Activated B cell treated with CpG ODN at 0.5 μM for 24 hours (primary cell): ENCODE results near the gene SHC3. TPM values are rescaled to one million over a fixed set of nuclear protein-coding genes. Genes with fewer than 3 reads are reported as not detected.

Experiments
- ATAC-seq: fragments of 200-7000 bp; cut with Tn5 transposase; one replicate; pipeline ENCODE4 v1.10.0; 2021; ENCODE audit warnings: low read depth, mild to moderate bottlenecking, moderate library complexity
- CTCF ChIA-PET: fragments of 350-600 bp; sonication (Branson Sonifier 250); formaldehyde crosslinking; loops from one replicate; lab custom pipeline; 2021; ENCODE audit warnings: antibody characterized with exemption; lab: Charles Lee
- POLR2A ChIA-PET: fragments of 350-600 bp; sonication (Branson Sonifier 250); formaldehyde crosslinking; loops from one replicate; lab custom pipeline; 2021; ENCODE audit warnings: antibody characterized with exemption; lab: Charles Lee
- DNase-seq: peaks from one replicate; pipeline ENCODE4 v3.0.0; 2022
- H3K27ac Mint-ChIP-seq: one replicate; pipeline ENCODE4 v1.8.0; 2020; ENCODE audit warnings: mixed read lengths
- H3K27me3 Mint-ChIP-seq: one replicate; pipeline ENCODE4 v1.8.0; 2021; ENCODE audit warnings: mixed read lengths
- H3K36me3 Mint-ChIP-seq: one replicate; pipeline ENCODE4 v1.8.0; 2021; ENCODE audit warnings: low read depth, mixed read lengths
- H3K4me1 Mint-ChIP-seq: one replicate; pipeline ENCODE4 v1.8.0; 2021; ENCODE audit warnings: mixed read lengths
- H3K4me3 Mint-ChIP-seq: one replicate; pipeline ENCODE4 v1.8.0; 2020; ENCODE audit warnings: mild to moderate bottlenecking, mixed read lengths
- H3K9me3 Mint-ChIP-seq: one replicate; pipeline ENCODE4 v1.8.0; 2020; ENCODE audit warnings: mixed read lengths
- CTCF ChIP-seq: fragments of 200-600 bp; IDR thresholded peaks from one replicate; pipeline ENCODE4 v1.8.0; 2022; ENCODE audit warnings: antibody characterized with exemption, mild to moderate bottlenecking
- intact Hi-C: fragments of 100-400 bp; cut with micrococcal nuclease; formaldehyde crosslinking; loops from one replicate; pipeline ENCODE4 v1.15.1; 2024
- total RNA-seq: library from RNA; stranded (reverse); gene quantifications from 2 replicates; pipeline ENCODE4 v1.2.3, GENCODE V29; 2022

The SHC3 gene
- total RNA-seq, 1 donor from 2014 or later, result not detected

- TF ChIP-seq CTCF, result no peak
- no peak overlapping the region for H3K4me3 Mint-ChIP-seq
- H3K27me3 Mint-ChIP-seq, result peaks cover 12% of the 10 kb centered on the region
- no peaks in the 10 kb centered on the region for H3K4me1 Mint-ChIP-seq
- H3K9me3 Mint-ChIP-seq, result no peaks in the 10 kb centered on the region
- ChIA-PET CTCF (no interaction called here), POLR2A (no interaction called here)
- no peak for ATAC-seq
- H3K27ac Mint-ChIP-seq, result no peak overlapping the region
- intact Hi-C loops, result no loop called here
- H3K36me3 Mint-ChIP-seq, result no peaks in the 10 kb centered on the region
- no peak for DNase-seq
These were observed 166.2 kb downstream of the SHC3 start for GRCh38 chr9:89012294-89013042.

- H3K9me3 Mint-ChIP-seq, result no peaks in the 10 kb centered on the region
- H3K27me3 Mint-ChIP-seq, result peaks cover 12% of the 10 kb centered on the region
- ATAC-seq (no peak), DNase-seq (no peak)
- no peaks in the 10 kb centered on the region for H3K4me1 Mint-ChIP-seq
- intact Hi-C loops, result no loop called here
- POLR2A ChIA-PET, result no interaction called here
- no peak overlapping the region for H3K27ac Mint-ChIP-seq
- no peak overlapping the region for H3K4me3 Mint-ChIP-seq
- no peaks in the 10 kb centered on the region for H3K36me3 Mint-ChIP-seq
- no peak for TF ChIP-seq CTCF
- CTCF ChIA-PET, result no interaction called here
These were observed 166.9 kb downstream of the SHC3 start for GRCh38 chr9:89011683-89012082.

GRCh38 chr9:89010526-89011111 is 168.0 kb downstream of the SHC3 start:
- Mint-ChIP-seq H3K27me3 (peaks cover 12% of the 10 kb centered on the region), H3K36me3 (no peaks in the 10 kb centered on the region), H3K9me3 (no peaks in the 10 kb centered on the region), H3K4me1 (no peaks in the 10 kb centered on the region), H3K4me3 (no peak overlapping the region), H3K27ac (no peak overlapping the region)
- ChIA-PET POLR2A (no interaction called here), CTCF (interaction anchor here (1.7 kb wide), 1 partner anchor 10 kb away, joined by 4 read pairs; no protein-coding TSS in a partner anchor)
- DNase-seq (no peak), ATAC-seq (no peak)
- no peak for TF ChIP-seq CTCF
- intact Hi-C loops, result no loop called here

GRCh38 chr9:89010056-89010455 is 168.6 kb downstream of the SHC3 start:
- Mint-ChIP-seq H3K9me3 (no peaks in the 10 kb centered on the region), H3K36me3 (no peaks in the 10 kb centered on the region), H3K27ac (no peak overlapping the region), H3K27me3 (peaks cover 9% of the 10 kb centered on the region), H3K4me3 (no peak overlapping the region), H3K4me1 (no peaks in the 10 kb centered on the region)
- ATAC-seq (no peak), DNase-seq (no peak)
- intact Hi-C loops, result no loop called here
- ChIA-PET POLR2A (no interaction called here), CTCF (interaction anchor here (1.7 kb wide), 1 partner anchor 9 kb away, joined by 4 read pairs; no protein-coding TSS in a partner anchor)
- TF ChIP-seq CTCF, result no peak

- H3K27ac Mint-ChIP-seq, result no peak overlapping the region
- no peaks in the 10 kb centered on the region for H3K36me3 Mint-ChIP-seq
- H3K4me3 Mint-ChIP-seq, result no peak overlapping the region
- TF ChIP-seq CTCF, result no peak
- POLR2A ChIA-PET, result no interaction called here
- H3K27me3 Mint-ChIP-seq, result peaks cover 6% of the 10 kb centered on the region
- no peaks in the 10 kb centered on the region for H3K9me3 Mint-ChIP-seq
- no peaks in the 10 kb centered on the region for H3K4me1 Mint-ChIP-seq
- CTCF ChIA-PET, result interaction anchor here (0.9 kb wide), 1 partner anchor 9 kb away, joined by 3 read pairs; no protein-coding TSS in a partner anchor
- intact Hi-C loops, result no loop called here
- no peak for ATAC-seq
- no peak for DNase-seq
These were observed 169.1 kb downstream of the SHC3 start for GRCh38 chr9:89009546-89009840.
